Ovary (tissue), 3 donors: ENCODE measurements around the gene IQSEC2.

Experiments used
- CTCF ChIP-seq, 3 donors: fragments of 450-650 bp in 2 of 3; fragments of 200-600 bp in 1 of 3; IDR thresholded peaks; one replicate each; pipeline versions ENCODE4 v1.5.1 to v1.8.0; 2016 to 2022; ENCODE audit warnings: antibody characterized with exemption in 3 of 3, mild to moderate bottlenecking in 1 of 3
- EP300 ChIP-seq: sonication (generic); formaldehyde crosslinking; IDR thresholded peaks from one replicate; pipeline ENCODE4 v1.6.1; 2017; ENCODE audit warnings: antibody characterized with exemption
- POLR2A ChIP-seq: fragments of 450-650 bp; IDR thresholded peaks from one replicate; pipeline ENCODE4 v1.6.1; 2017; ENCODE audit warnings: antibody characterized with exemption, mild to moderate bottlenecking, moderate library complexity
- donor health status: DM: no; HTN: no; CAD: no.

GRCh38 chrX:53235566-53235965 lies 45.8 kb downstream of the IQSEC2 start:
- TF ChIP-seq CTCF (IDR thresholded peaks at IDR 0.05) (no peak), POLR2A (no peak), EP300 (no peak)
